Immature natural killer cell (primary cell): Measurements from ENCODE around the gene UNC5C. TPM values are rescaled to one million over a fixed set of nuclear protein-coding genes. Genes with fewer than 3 reads are reported as not detected.
"Not testable (repeated sequence)": the region's sequence is repeated elsewhere in the genome, so short reads cannot be mapped to it uniquely, and the experiment has no call there.

Experiments
- DNase-seq, 3 donors: peaks; one replicate each; pipeline ENCODE4 v3.0.0; 2022; ENCODE audit warnings: mixed read lengths in 1 of 3
- H3K27ac Mint-ChIP-seq, 6 donors: one replicate each; pipeline ENCODE4 v1.8.0; 2020; ENCODE audit warnings: mixed read lengths in 6 of 6, mild to moderate bottlenecking in 5 of 6, inconsistent platforms in 4 of 6, moderate library complexity in 3 of 6
- H3K27me3 Mint-ChIP-seq, 3 donors: one replicate each; pipeline ENCODE4 v1.8.0; 2020 to 2021; ENCODE audit warnings: low read depth in 3 of 3, mild to moderate bottlenecking in 3 of 3, mixed read lengths in 3 of 3, moderate library complexity in 3 of 3, inconsistent platforms in 1 of 3
- H3K36me3 Mint-ChIP-seq, 3 donors: one replicate each; pipeline ENCODE4 v1.8.0; 2020; ENCODE audit warnings: mixed read lengths in 3 of 3, inconsistent platforms in 2 of 3, mild to moderate bottlenecking in 2 of 3
- H3K4me1 Mint-ChIP-seq, 2 donors: one replicate each; pipeline ENCODE4 v1.8.0; 2020; ENCODE audit warnings: inconsistent platforms in 2 of 2, mild to moderate bottlenecking in 2 of 2, mixed read lengths in 2 of 2, moderate library complexity in 1 of 2
- H3K4me3 Mint-ChIP-seq, 5 donors: one replicate each; pipeline ENCODE4 v1.8.0; 2020; ENCODE audit warnings: mild to moderate bottlenecking in 5 of 5, mixed read lengths in 5 of 5, inconsistent platforms in 3 of 5, moderate library complexity in 3 of 5
- H3K9me3 Mint-ChIP-seq, 6 donors: one replicate each; pipeline ENCODE4 v1.8.0; 2020; ENCODE audit warnings: mild to moderate bottlenecking in 6 of 6, mixed read lengths in 6 of 6, inconsistent platforms in 4 of 6, moderate library complexity in 3 of 6
- polyA plus RNA-seq, 3 donors: library from polyadenylated mRNA; unstranded; fragments of 300-500 nt; fragmentation: Illumina TruSeq; gene quantifications; one replicate each; pipeline ENCODE4 v1.2.3, GENCODE V29; 2021

Gene UNC5C
- polyA plus RNA-seq, 3 donors from 2014 or later: not detected

GRCh38 chr4:95141361-95141760 lies 407.4 kb downstream of the UNC5C start:
- Mint-ChIP-seq H3K27ac (no peak overlapping the region), H3K4me3 (no peak overlapping the region), H3K27me3 (peaks cover 0 to 3% (median 0%) of the 10 kb centered on the region in 3 donors), H3K9me3 (peaks cover 0 to 8% (median 4%) of the 10 kb centered on the region in 6 donors), H3K4me1 (no peaks in the 10 kb centered on the region), H3K36me3 (peaks cover 0 to 4% (median 0%) of the 10 kb centered on the region in 3 donors)
- DNase-seq: no peak

- not testable (repeated sequence) for H3K36me3 Mint-ChIP-seq, H3K27me3 Mint-ChIP-seq, H3K9me3 Mint-ChIP-seq, DNase-seq, H3K4me3 Mint-ChIP-seq, H3K4me1 Mint-ChIP-seq, H3K27ac Mint-ChIP-seq
Measured at GRCh38 chr4:95139424-95139823, 409.3 kb downstream of the UNC5C start.

- H3K27ac Mint-ChIP-seq: peak overlapping the region in 1 of 6 donors; percentile 2
- not testable (repeated sequence) for H3K4me3 Mint-ChIP-seq, H3K36me3 Mint-ChIP-seq
Measured at GRCh38 chr4:95134016-95134415, 414.8 kb downstream of the UNC5C start.

GRCh38 chr4:95129821-95130311 lies 418.9 kb downstream of the UNC5C start:
- no peak overlapping the region for H3K27ac Mint-ChIP-seq
- no peaks in the 10 kb centered on the region for H3K36me3 Mint-ChIP-seq
- no peaks in the 10 kb centered on the region for H3K9me3 Mint-ChIP-seq
- no peak overlapping the region for H3K4me3 Mint-ChIP-seq
- H3K27me3 Mint-ChIP-seq: peaks cover 0 to 2% (median 2%) of the 10 kb centered on the region in 3 donors
- DNase-seq: no peak
- H3K4me1 Mint-ChIP-seq: peaks cover 2 to 13% of the 10 kb centered on the region in 2 donors

More at GRCh38 chr4:95134016-95134415, 414.8 kb downstream of the UNC5C start:
- not testable (repeated sequence) for H3K9me3 Mint-ChIP-seq, H3K27me3 Mint-ChIP-seq, DNase-seq
- peaks cover 2 to 13% of the 10 kb centered on the region in 2 donors for H3K4me1 Mint-ChIP-seq

GRCh38 chr4:95129031-95129430 lies 419.7 kb downstream of the UNC5C start:
- Mint-ChIP-seq H3K4me3 (no peak overlapping the region), H3K27me3 (peaks cover 0 to 2% (median 1%) of the 10 kb centered on the region in 3 donors), H3K36me3 (no peaks in the 10 kb centered on the region), H3K4me1 (peaks cover 2 to 13% of the 10 kb centered on the region in 2 donors), H3K27ac (no peak overlapping the region), H3K9me3 (no peaks in the 10 kb centered on the region)
- DNase-seq: no peak

GRCh38 chr4:95124906-95125504 lies 423.8 kb downstream of the UNC5C start:
- H3K27ac Mint-ChIP-seq: no peak overlapping the region
- DNase-seq: no peak

GRCh38 chr4:95122001-95122400 lies 426.8 kb downstream of the UNC5C start:
- peaks cover 0 to 4% (median 0%) of the 10 kb centered on the region in 3 donors for H3K27me3 Mint-ChIP-seq
- H3K4me3 Mint-ChIP-seq: no peak overlapping the region
- peaks cover 0 to 4% (median 0%) of the 10 kb centered on the region in 6 donors for H3K9me3 Mint-ChIP-seq
- no peaks in the 10 kb centered on the region for H3K4me1 Mint-ChIP-seq
- H3K36me3 Mint-ChIP-seq: no peaks in the 10 kb centered on the region
- DNase-seq: no peak
- no peak overlapping the region for H3K27ac Mint-ChIP-seq

More at GRCh38 chr4:95124906-95125504, 423.8 kb downstream of the UNC5C start:
- Mint-ChIP-seq H3K27me3 (no peaks in the 10 kb centered on the region), H3K4me1 (peaks cover 2 to 8% of the 10 kb centered on the region in 2 donors), H3K36me3 (no peaks in the 10 kb centered on the region), H3K4me3 (no peak overlapping the region), H3K9me3 (no peaks in the 10 kb centered on the region)

GRCh38 chr4:95120456-95120855 lies 428.3 kb downstream of the UNC5C start:
- H3K27me3 Mint-ChIP-seq: peaks cover 0 to 4% (median 0%) of the 10 kb centered on the region in 3 donors
- H3K4me1 Mint-ChIP-seq: no peaks in the 10 kb centered on the region

GRCh38 chr4:95118497-95118896 lies 430.3 kb downstream of the UNC5C start:
- H3K27ac Mint-ChIP-seq: no peak overlapping the region
- no peaks in the 10 kb centered on the region for H3K36me3 Mint-ChIP-seq
- peaks cover 0 to 4% (median 2%) of the 10 kb centered on the region in 3 donors for H3K27me3 Mint-ChIP-seq
- H3K4me3 Mint-ChIP-seq: no peak overlapping the region
- peaks cover 0 to 4% (median 0%) of the 10 kb centered on the region in 6 donors for H3K9me3 Mint-ChIP-seq
- H3K4me1 Mint-ChIP-seq: no peaks in the 10 kb centered on the region
- DNase-seq: no peak

More at GRCh38 chr4:95120456-95120855, 428.3 kb downstream of the UNC5C start:
- Mint-ChIP-seq H3K4me3 (no peak overlapping the region), H3K27ac (no peak overlapping the region), H3K36me3 (no peaks in the 10 kb centered on the region), H3K9me3 (peaks cover 0 to 4% (median 0%) of the 10 kb centered on the region in 6 donors)
- DNase-seq: no peak

- Mint-ChIP-seq H3K4me3 (no peak overlapping the region), H3K27me3 (peaks cover 0 to 4% (median 3%) of the 10 kb centered on the region in 3 donors), H3K27ac (no peak overlapping the region), H3K36me3 (no peaks in the 10 kb centered on the region), H3K4me1 (no peaks in the 10 kb centered on the region), H3K9me3 (peaks cover 0 to 8% (median 0%) of the 10 kb centered on the region in 6 donors)
- DNase-seq: no peak
Measured at GRCh38 chr4:95114521-95114920, 434.3 kb downstream of the UNC5C start.
